ENCODE measurements around the gene NPFFR2.
"Not testable (repeated sequence)": the region's sequence is repeated elsewhere in the genome, so short reads cannot be mapped to it uniquely, and the experiment has no call there.

The NPFFR2 gene
- 0 reads per million in 2 experiments for total RNA-seq

- no peak for DNase-seq (ENCODE audit: low read depth)
Observed at GRCh38 chr4:72031868-72032608, at the start of gene NPFFR2. NPFFR2 (plus strand) TSS chr4:72032000; CDS start chr4:72128592, 96,592 bp downstream.

- DNase-seq (ENCODE audit: low read depth): no peak
Observed at GRCh38 chr4:71992571-71993312, 39.1 kb upstream of the NPFFR2 start.

GRCh38 chr4:71994559-71994958 is 37.2 kb upstream of the NPFFR2 start:
- DNase-seq (ENCODE audit: low read depth): no peak

GRCh38 chr4:71995297-71995696 is 36.5 kb upstream of the NPFFR2 start:
- no peak for DNase-seq (ENCODE audit: low read depth)

GRCh38 chr4:72006586-72006985 is 25.2 kb upstream of the NPFFR2 start:
- DNase-seq (ENCODE audit: low read depth): no peak

GRCh38 chr4:72011906-72012305 is 19.9 kb upstream of the NPFFR2 start:
- no peak for DNase-seq (ENCODE audit: low read depth)

GRCh38 chr4:72016011-72016410 is 15.8 kb upstream of the NPFFR2 start:
- no peak for DNase-seq (ENCODE audit: low read depth)

- no peak for DNase-seq (ENCODE audit: low read depth)
Observed at GRCh38 chr4:72019688-72020087, 12.1 kb upstream of the NPFFR2 start.

GRCh38 chr4:72022553-72022952 is 9.2 kb upstream of the NPFFR2 start:
- DNase-seq (ENCODE audit: low read depth): no peak

GRCh38 chr4:72055566-72055965 is 23.8 kb downstream of the NPFFR2 start:
- DNase-seq (ENCODE audit: low read depth): no peak

GRCh38 chr4:72063726-72064125 is 31.9 kb downstream of the NPFFR2 start:
- DNase-seq (ENCODE audit: low read depth): no peak

- DNase-seq (ENCODE audit: low read depth): no peak
Observed at GRCh38 chr4:72067051-72067450, 35.3 kb downstream of the NPFFR2 start.

- DNase-seq (ENCODE audit: low read depth): no peak
Observed at GRCh38 chr4:72073816-72074215, 42.0 kb downstream of the NPFFR2 start.

- no peak for DNase-seq (ENCODE audit: low read depth)
Observed at GRCh38 chr4:72076562-72076961, 44.8 kb downstream of the NPFFR2 start.

- DNase-seq (ENCODE audit: low read depth): no peak
Observed at GRCh38 chr4:72077346-72077745, 45.5 kb downstream of the NPFFR2 start.

- no peak for DNase-seq (ENCODE audit: low read depth)
Observed at GRCh38 chr4:72084587-72085011, 52.8 kb downstream of the NPFFR2 start.

GRCh38 chr4:72090606-72091005 is 58.8 kb downstream of the NPFFR2 start:
- not testable (repeated sequence) for DNase-seq (ENCODE audit: low read depth)

- no peak for DNase-seq (ENCODE audit: low read depth)
Observed at GRCh38 chr4:72094059-72094797, 62.4 kb downstream of the NPFFR2 start.

- DNase-seq (ENCODE audit: low read depth): no peak
Observed at GRCh38 chr4:72107456-72107855, 75.7 kb downstream of the NPFFR2 start.

GRCh38 chr4:72109364-72109763 is 77.6 kb downstream of the NPFFR2 start:
- no peak for DNase-seq (ENCODE audit: low read depth)

GRCh38 chr4:72109959-72110497 is 78.2 kb downstream of the NPFFR2 start:
- DNase-seq (ENCODE audit: low read depth): no peak

GRCh38 chr4:72110886-72111285 is 79.1 kb downstream of the NPFFR2 start:
- no peak for DNase-seq (ENCODE audit: low read depth)

Data from T follicular helper cell (primary cell).